Upper lobe of left lung (tissue), 4 donors: Measurements from ENCODE around the gene MAPK11.
A peak's percentile ranks its signal among the peaks of the same experiment; 100 is the strongest.

ENCODE experiments used
- EP300 ChIP-seq, 4 donors: sonication (generic); formaldehyde crosslinking; IDR thresholded peaks; one replicate each; pipeline ENCODE4 v1.5.1; 2017; ENCODE audit warnings: antibody characterized with exemption in 4 of 4, control low read depth in 2 of 4
- POLR2A ChIP-seq, 4 donors: fragments of 450-650 bp; IDR thresholded peaks; one replicate each; pipeline ENCODE4 v1.5.1; 2016 to 2017; ENCODE audit warnings: antibody characterized with exemption in 4 of 4, mild to moderate bottlenecking in 2 of 4
- POLR2AphosphoS5 ChIP-seq, 2 donors: sonication (generic); formaldehyde crosslinking; IDR thresholded peaks; one replicate each; pipeline ENCODE4 v1.5.1; 2017; ENCODE audit warnings: antibody characterized with exemption in 2 of 2
- TF ChIP-seq, protein P1 (sequence below), 6 experiments: fragments of 450-650 bp in 4 of 6; fragments of 200-600 bp in 2 of 6; sonication (generic) in 2 of 6; IDR thresholded peaks; one replicate each; pipeline ENCODE4 v1.5.1; 2016 to 2019; ENCODE audit warnings: antibody characterized with exemption in 6 of 6

DNA sequence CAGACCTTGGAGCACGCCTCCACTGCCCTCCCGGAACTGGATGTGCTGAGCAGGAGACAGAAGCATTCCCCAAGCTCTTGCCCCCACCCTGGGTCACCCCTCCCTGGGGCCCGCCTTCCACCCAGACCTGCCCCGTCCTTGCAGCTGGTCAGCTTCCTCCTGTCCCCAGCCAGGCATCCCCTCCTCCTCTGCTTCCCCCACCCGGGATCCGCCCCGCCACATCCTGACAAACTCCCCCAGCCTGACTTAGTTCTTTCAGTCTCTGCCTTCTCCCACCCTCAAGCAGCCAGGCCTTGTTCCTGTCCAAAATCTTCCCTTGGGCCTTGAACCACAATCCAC is 38.4 kb upstream of the MAPK11 start:
- peak in 1 of 4 donors; percentile 64 for TF ChIP-seq POLR2A (IDR thresholded peaks at IDR 0.05)
- TF ChIP-seq, protein P1, sequence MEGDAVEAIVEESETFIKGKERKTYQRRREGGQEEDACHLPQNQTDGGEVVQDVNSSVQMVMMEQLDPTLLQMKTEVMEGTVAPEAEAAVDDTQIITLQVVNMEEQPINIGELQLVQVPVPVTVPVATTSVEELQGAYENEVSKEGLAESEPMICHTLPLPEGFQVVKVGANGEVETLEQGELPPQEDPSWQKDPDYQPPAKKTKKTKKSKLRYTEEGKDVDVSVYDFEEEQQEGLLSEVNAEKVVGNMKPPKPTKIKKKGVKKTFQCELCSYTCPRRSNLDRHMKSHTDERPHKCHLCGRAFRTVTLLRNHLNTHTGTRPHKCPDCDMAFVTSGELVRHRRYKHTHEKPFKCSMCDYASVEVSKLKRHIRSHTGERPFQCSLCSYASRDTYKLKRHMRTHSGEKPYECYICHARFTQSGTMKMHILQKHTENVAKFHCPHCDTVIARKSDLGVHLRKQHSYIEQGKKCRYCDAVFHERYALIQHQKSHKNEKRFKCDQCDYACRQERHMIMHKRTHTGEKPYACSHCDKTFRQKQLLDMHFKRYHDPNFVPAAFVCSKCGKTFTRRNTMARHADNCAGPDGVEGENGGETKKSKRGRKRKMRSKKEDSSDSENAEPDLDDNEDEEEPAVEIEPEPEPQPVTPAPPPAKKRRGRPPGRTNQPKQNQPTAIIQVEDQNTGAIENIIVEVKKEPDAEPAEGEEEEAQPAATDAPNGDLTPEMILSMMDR (IDR thresholded peaks at IDR 0.05) = no peak
- TF ChIP-seq POLR2AphosphoS5 (IDR thresholded peaks at IDR 0.05) = peak; percentile 51 to 66
- TF ChIP-seq EP300 (IDR thresholded peaks at IDR 0.05) = no peak
